A375 (cell line): ENCODE measurements around the gene TRMT11. TPM values are rescaled to one million over a fixed set of nuclear protein-coding genes. Genes with fewer than 3 reads are reported as not detected.

Source experiments
- small RNA-seq: library from RNA; depleted of rRNA; stranded (forward); fragments of <200 nt; gene quantifications from one replicate; pipeline ENCODE3, GENCODE V24; 2014
- total RNA-seq: library from RNA; depleted of rRNA; stranded (reverse); fragments of >200 nt; shearing (Covaris generic); gene quantifications from 2 replicates; pipeline ENCODE4 v1.2.3, GENCODE V29; 2014; rRNA removed

TRMT11 gene
- total RNA-seq = 29.4 and 35.3 TPM in 2 replicates

DNA sequence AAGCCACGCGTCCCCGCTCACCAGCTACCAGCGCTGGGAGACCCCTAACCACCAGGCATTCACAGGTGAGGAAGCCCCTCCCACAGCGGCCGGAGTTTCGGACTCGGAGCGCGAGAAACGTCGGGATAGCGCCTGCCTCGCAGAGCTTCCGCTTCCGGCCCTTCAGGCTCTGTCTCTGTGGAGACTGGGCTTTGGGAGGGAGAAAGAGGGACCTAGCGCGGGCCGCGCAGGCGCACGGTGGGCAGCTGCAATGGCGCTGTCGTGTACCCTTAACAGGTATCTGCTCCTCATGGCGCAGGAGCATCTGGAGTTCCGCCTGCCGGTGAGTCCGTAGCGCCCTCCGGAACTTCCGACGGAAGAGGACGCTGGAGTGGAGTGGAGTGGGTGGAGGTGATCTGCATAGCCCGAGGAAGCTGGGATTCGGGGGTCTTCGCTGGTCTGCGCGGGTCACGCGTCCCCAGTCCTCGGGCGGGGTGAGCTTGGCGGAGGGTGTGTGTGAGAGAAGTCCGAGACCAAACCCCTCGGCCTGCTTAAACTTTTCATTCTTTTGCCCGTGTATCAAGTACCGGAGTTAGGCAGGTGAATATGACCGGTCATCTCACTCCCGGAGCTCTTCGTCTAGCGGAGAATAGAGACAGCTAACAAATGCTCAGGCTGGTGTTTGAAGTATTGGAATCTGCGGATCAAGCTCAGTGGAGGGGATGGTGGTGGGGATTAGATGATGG, at the start of gene TRMT11:
TRMT11 (plus strand) TSS at position 240 of the 725 bp plus-strand sequence; CDS start at position 251, 11 bp downstream.

DNA sequence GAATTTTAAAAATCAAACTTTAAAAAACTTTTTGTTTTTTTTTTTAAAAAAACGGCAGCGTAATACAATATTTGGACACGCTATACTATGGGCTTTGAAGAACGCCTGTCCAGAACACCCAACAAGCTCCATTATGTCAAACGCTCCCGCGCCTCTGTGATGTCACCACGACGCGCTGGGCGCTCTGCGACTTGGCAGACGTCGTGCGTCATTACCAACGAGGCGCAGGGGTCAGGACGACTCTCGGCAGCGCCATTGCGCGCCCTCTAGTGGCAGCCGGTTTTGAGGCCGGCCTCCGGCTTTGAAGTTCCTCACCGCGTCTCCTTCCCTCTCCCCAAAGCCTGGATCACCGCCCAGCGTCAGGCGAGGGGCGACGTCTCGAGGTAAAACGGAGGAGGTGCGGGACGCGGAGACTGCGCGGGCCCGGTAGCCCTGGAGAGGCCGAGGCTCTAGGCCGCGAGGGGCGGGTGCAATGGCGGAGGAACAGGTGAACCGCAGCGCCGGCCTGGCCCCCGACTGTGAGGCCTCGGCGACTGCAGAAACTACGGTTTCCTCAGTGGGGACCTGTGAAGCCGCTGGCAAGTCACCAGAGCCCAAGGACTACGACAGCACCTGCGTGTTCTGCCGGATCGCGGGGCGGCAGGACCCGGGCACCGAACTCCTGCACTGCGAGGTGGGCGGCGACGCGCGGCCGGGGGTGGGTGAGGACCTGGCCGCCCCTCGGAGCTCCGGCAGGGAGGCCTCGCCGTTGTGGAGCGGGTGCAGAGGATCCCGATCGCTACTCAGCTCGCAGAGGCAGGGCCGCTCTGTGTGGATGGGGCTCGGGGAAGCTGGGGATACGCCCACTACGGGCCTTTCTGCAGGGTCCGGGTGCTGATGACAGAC, 29.6 kb upstream of the TRMT11 start, which contains the start of gene HINT3:
HINT3 (plus strand) TSS at position 265 of the 885 bp plus-strand sequence; CDS start at position 473, 208 bp downstream.

Small RNA genes within 50 kb of the gene (small RNA-seq; reads per million reads assigned to genes)
- gene RNA5SP216 = not detected

Other genes starting within 250 kb of the TRMT11 start
- 2.0 and 2.6 TPM in 2 replicates for gene HEY2, start 236.9 kb upstream of the TRMT11 start, total RNA-seq
- 25.4 and 26.8 TPM in 2 replicates for gene NCOA7, start 195.6 kb upstream of the TRMT11 start, total RNA-seq
- gene HINT3, start 29.8 kb upstream of the TRMT11 start, total RNA-seq = 8.5 and 9.5 TPM in 2 replicates